ENCODE data around the gene CPSF2.
"Not testable (repeated sequence)": the region's sequence is repeated elsewhere in the genome, so short reads cannot be mapped to it uniquely, and the experiment has no call there.

CPSF2 gene

DNA sequence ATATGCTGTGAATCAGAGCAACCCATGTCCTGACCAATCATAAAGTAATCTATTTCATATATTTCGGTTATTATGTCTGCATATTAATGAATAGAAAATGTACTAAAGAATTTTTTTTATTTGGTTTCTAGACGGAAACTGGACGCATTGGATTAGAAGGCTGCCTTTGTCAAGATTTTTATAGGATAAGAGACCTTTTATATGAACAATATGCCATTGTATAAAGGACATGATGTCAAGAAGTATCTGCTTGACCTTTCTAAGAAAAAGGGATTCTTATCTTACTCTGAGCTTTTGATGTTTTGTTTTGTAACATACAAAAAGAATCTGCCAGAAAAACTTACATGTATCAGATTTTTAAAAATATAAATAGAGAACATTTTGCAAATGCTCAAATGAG, 39.8 kb downstream of the CPSF2 start:
- DNase-seq: no peak

DNA sequence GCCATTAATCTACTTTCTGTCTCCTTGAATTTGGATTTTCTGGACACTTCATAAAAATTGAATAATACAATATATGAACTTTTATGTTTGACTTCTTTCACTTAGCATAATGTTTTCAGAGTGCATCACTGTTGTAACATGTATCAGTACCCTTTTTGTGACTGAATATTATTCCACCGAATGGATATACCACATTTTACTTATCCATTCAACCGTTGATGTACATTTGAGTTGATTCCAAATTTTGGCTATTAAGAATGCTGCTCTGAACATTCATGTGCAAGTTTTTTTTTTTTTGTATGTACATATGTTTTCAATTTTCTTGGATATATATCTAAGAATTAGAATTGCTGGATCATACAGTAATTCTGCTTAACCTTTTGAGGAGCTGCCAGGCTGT, 43.2 kb downstream of the CPSF2 start:
- DNase-seq: no peak

DNA sequence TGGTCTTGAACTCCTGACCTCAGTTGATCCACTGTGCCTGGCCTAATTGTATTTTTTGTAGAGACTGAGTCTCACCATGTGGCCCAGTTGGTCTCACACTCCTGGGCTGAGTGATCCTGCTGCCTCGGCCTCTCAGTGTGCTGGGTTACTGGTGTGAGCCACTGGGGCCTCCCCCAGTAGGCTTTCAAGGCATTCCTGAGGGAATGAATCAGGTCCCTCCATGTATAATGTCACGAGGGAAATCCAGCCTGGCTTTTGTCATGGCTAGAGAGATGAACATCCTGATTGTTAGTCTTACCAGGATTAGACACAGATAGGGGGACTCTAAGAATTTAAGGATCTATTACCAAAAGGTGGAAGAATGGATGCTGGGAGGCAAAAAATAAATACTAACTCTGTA, 51.9 kb downstream of the CPSF2 start:
- no peak for DNase-seq

GRCh38 chr14:92175811-92176210, 54.0 kb downstream of the CPSF2 start:
- no peak for DNase-seq

DNA sequence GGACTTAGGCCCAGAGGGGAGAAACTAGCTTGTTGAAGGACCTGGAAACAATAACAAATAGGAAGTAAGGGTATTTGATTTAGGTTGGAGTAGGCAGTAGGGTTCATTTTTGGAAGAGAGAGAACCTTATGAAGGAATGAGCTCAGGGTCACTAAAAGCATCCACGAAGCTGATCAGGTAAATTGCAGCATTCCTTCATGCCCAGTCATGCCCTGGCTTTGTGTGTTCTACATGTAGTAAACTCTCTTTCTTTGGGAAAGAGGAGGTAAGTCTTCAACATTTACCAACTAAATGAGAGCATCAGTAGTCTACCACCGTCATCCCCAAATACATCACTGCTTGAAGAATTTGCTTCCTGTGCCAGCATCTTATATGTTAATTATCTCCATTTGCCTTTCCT, 54.7 kb downstream of the CPSF2 start:
- no peak for DNase-seq

DNA sequence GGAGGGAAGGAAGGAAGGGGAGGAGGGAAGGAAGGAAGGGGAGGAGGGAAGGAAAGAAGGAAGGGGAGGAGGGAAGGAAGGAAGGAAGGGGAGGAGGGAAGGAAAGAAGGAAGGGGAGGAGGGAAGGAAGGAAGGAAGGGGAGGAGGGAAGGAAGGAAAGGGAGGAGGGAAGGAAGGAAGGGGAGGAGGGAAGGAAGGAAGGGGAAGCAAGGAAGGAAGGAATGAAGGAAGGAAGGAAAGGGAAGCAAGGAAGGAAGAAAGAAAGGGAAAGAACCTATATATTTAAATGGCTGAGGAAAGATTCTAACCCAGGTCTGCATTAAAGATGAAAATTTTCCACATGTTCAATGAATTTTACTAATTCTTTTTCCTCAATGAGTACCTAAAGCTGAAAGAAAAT, 57.4 kb downstream of the CPSF2 start:
- not testable (repeated sequence) for DNase-seq

DNA sequence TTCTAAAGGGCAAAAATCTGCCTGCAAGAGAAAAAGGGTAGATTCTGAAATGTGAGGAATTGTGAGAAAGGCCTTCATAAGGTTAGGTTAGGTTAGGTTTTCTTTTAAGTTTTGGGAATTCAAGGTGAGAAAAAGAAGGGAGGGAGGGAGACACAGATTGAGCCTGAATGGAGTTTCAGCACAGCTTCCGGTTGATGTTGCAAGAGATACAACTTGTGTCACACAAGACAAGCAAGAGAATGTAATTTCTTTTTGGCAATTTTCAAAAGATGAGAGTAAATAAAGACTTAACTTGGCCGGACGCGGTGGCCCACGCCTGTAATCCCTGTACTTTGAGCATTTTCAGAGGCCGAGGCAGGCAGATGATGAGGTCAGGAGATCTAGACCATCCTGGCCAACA, 63.8 kb downstream of the CPSF2 start:
- DNase-seq: no peak

- DNase-seq: not testable (repeated sequence)
Measured at GRCh38 chr14:92187616-92188015, 65.8 kb downstream of the CPSF2 start.

DNA sequence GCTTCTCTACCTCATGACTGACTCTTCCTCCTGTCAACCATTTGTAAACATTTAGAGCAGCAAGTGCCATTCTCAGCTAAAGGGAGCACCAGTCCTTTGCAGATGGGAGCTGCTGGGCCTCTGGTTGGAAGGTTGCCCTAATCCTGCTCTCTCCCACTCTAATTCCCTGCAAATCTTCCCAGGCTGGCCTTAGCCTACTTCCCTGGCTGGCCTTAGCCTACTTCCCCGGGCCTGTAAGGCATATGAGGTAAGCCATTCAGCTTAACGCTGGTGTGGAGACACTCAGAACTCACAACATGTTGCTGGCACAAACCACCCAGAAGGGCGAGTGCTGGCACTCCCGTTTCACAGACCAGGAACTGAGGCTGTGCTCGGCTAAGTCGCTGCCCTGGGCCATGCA, 69.0 kb downstream of the CPSF2 start:
- no peak for DNase-seq

DNA sequence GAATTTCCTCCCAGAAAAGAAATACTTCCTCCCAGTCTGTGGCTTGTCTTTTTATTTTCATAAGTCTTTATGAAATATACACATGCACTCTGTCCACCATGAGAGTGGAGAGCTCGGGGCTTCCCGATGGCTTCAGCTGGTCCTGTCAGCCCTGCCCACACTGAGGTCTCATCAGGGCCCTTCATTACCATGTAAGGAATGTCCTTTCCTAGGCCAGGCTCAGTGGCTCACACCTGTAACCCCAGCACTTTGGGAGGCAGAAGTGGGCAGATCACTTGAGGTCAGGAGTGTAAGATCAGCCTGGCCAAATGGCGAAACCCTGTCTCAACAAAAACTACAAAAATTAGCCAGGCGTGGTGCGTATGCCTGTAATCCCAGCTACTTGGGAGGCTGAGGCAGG, 77.0 kb downstream of the CPSF2 start:
- DNase-seq: no peak

DNA sequence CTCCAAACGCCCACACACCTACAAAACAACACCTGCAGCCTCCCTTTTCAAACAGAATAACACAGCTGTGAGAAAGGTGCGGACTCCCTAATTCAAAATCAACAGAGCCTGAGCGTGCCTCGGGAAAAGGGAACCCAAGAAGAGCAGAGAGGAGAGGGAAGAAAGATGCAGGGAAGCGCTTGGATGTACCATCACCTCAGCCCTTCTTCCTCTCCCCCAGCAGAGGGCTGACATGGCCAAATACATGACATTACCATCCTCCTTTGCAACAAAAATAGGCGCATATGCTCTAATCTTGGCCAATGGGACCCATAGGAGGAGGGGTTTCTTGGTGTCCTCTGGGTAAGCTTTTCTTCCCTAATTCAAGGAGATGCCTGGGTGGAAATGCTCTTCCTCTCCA, 78.0 kb downstream of the CPSF2 start:
- no peak for DNase-seq

DNA sequence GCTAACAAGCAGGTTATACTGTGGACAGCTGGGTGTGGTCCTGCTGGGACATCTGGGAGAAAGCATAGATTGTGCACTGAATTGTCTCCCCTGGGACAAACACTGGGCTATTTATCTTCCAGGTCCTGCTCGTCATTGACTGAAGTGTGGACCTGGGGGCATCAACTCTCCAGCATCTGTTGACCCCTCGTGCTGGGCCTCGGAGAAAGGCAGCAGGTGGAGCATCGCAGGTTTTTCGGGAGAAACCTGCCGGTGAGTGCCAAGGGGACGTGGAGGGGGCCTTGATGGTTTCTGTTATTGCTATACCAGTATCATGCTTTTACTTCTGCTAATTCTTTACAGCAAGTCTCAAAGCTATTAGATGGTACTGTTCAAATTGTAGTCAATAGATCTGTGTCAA, 81.3 kb downstream of the CPSF2 start:
- DNase-seq: no peak

- no peak for DNase-seq
Measured at GRCh38 chr14:92204792-92205191, 83.0 kb downstream of the CPSF2 start.

- no peak for DNase-seq
Measured at GRCh38 chr14:92207012-92207927, 85.5 kb downstream of the CPSF2 start.

DNA sequence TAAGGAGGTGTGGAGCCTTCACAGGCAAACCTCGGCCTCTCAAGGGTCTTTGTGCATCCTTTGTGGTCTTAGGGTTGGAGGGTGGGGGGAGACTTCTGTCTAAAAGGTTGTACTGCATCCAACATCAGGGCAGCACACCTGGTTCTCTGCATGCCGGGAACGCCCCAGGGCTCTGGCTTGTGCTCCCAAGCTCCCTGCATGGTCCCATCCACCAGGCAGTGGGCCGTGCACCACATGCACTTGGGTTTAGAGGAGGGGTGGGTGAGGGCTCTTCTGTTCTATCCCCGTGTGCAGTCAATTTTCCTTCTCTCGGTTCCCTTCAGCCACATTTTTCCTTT, 86.1 kb downstream of the CPSF2 start:
- DNase-seq: no peak

DNA sequence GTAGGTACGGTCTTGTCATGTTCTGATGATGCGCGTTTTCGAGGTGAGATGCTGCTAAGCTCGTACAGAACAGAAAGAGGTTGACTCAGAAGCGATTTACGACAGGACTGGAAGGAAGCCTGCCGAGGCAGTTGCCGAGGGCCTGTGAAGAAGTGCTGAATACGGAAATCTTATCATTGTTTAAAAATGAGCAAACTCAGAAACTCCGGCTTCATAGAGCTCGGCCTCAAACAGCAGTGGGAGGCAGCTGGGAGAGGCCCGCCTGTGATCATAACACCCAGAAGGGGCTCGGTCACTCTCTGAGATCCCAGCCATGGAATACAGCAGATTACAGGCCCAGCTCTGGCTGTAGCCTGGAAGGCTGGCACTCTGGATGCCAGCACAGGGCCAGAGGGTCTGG, 87.4 kb downstream of the CPSF2 start:
- no peak for DNase-seq

DNA sequence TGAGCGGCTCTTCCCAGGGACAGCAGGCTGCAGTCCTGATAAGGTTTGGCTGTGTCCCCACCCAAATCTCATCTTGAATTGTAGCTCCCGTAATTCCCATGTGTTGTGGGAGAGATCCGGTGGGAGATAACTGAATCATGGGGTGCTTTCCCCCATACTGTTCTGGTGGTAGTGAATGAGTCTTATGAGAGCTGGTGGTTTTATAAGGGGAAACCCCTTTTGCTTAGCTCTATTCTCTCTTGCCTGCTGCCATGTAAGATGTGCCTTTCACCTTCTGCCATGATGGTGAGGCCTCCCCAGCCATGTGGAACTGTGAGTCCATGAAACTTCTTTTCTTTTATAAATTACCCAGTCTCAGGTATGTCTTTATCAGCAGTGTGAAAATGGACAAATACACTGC, 91.4 kb downstream of the CPSF2 start:
- not testable (repeated sequence) for DNase-seq

GRCh38 chr14:92215579-92215978, 93.8 kb downstream of the CPSF2 start:
- no peak for DNase-seq

DNA sequence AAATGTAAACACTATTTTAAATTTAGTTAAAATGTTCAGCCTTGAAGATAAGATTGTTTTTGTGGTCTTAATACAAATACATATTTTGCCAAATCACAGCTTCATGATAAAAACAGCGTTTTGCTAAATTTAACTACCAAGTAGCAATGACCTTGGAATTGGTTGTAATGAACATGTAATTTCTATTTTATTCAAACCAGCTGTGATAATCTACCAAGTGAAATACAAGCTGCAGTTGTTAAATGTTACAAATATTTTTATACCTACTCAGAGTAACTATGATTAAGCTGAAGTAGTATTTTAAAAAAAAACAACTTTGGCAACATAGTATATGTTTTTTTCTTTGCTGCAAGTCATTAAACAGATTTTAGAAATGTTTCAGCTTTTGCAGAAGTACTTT, 96.2 kb downstream of the CPSF2 start:
- no peak for DNase-seq
